Subcutaneous abdominal adipose tissue (tissue), 5 donors: Measurements from ENCODE around the gene FBXO15.

Experiments
- H3K27ac ChIP-seq: one replicate; pipeline ENCODE4 v1.7.0; 2013; ENCODE audit warnings: low read depth, mild to moderate bottlenecking, inconsistent platforms, low read length, moderate library complexity
- H3K27me3 ChIP-seq, 5 donors: one replicate each; pipeline ENCODE4 v1.7.0; 2013; ENCODE audit warnings: low read length in 5 of 5, inconsistent platforms in 1 of 5; ENCODE audit not compliant: control insufficient read depth in 5 of 5, insufficient read depth in 4 of 5
- H3K36me3 ChIP-seq, 5 donors: one replicate each; pipeline ENCODE4 v1.7.0; 2013; ENCODE audit warnings: low read length in 5 of 5; ENCODE audit not compliant: control insufficient read depth in 5 of 5, insufficient read depth in 5 of 5
- H3K4me1 ChIP-seq, 5 donors: one replicate each; pipeline ENCODE4 v1.7.0; 2013; ENCODE audit warnings: low read length in 5 of 5, mild to moderate bottlenecking in 3 of 5, moderate library complexity in 1 of 5; ENCODE audit not compliant: control insufficient read depth in 5 of 5, insufficient read depth in 5 of 5
- H3K4me3 ChIP-seq, 5 donors: one replicate each; pipeline ENCODE4 v1.7.0; 2013; ENCODE audit warnings: low read length in 5 of 5, low read depth in 1 of 5
- H3K9ac ChIP-seq, 5 donors: one replicate each; pipeline ENCODE4 v1.7.0; 2013; ENCODE audit warnings: low read length in 5 of 5, mild to moderate bottlenecking in 4 of 5, moderate library complexity in 3 of 5
- H3K9me3 ChIP-seq, 5 donors: one replicate each; pipeline ENCODE4 v1.7.0; 2013; ENCODE audit warnings: low read length in 5 of 5; ENCODE audit not compliant: control insufficient read depth in 5 of 5
- donor health status: healthy.
- donor health status: healthy.
- donor health status: healthy.
- donor health status: healthy.
- donor health status: healthy.

Gene FBXO15

GRCh38 chr18:74092922-74093321 lies 54.7 kb downstream of the FBXO15 start:
- Histone ChIP-seq H3K9ac (no peak overlapping the region), H3K4me1 (no peaks in the 10 kb centered on the region), H3K9me3 (peaks cover 0 to 5% (median 0%) of the 10 kb centered on the region in 5 donors), H3K27me3 (no peaks in the 10 kb centered on the region), H3K36me3 (no peaks in the 10 kb centered on the region), H3K4me3 (no peak overlapping the region), H3K27ac (no peak overlapping the region)

- Histone ChIP-seq H3K9me3 (peaks cover 0 to 5% (median 0%) of the 10 kb centered on the region in 5 donors), H3K36me3 (no peaks in the 10 kb centered on the region), H3K27ac (no peak overlapping the region), H3K9ac (no peak overlapping the region), H3K4me3 (no peak overlapping the region), H3K4me1 (peaks cover 0 to 9% (median 7%) of the 10 kb centered on the region in 5 donors), H3K27me3 (no peaks in the 10 kb centered on the region)
These were observed 63.3 kb downstream of the FBXO15 start for GRCh38 chr18:74084184-74084855.

- no peak overlapping the region for H3K27ac ChIP-seq
- H3K4me3 ChIP-seq = no peak overlapping the region
- peaks cover 0 to 5% (median 0%) of the 10 kb centered on the region in 5 donors for H3K9me3 ChIP-seq
- peaks cover 0 to 9% (median 7%) of the 10 kb centered on the region in 5 donors for H3K4me1 ChIP-seq
- H3K27me3 ChIP-seq = peaks cover 0 to under 1% (median 0%) of the 10 kb centered on the region in 5 donors
- no peaks in the 10 kb centered on the region for H3K36me3 ChIP-seq
- no peak overlapping the region for H3K9ac ChIP-seq
These were observed 64.1 kb downstream of the FBXO15 start for GRCh38 chr18:74083557-74083952.

GRCh38 chr18:74082742-74083556 lies 64.7 kb downstream of the FBXO15 start:
- no peak overlapping the region for H3K27ac ChIP-seq
- H3K27me3 ChIP-seq = peaks cover 0 to 2% (median 0%) of the 10 kb centered on the region in 5 donors
- no peaks in the 10 kb centered on the region for H3K36me3 ChIP-seq
- H3K9me3 ChIP-seq = no peaks in the 10 kb centered on the region
- no peak overlapping the region for H3K9ac ChIP-seq
- H3K4me1 ChIP-seq = peaks cover 0 to 9% (median 7%) of the 10 kb centered on the region in 5 donors
- peak overlapping the region in 1 of 5 donors; percentile 16 for H3K4me3 ChIP-seq

- Histone ChIP-seq H3K27me3 (peaks cover 0 to 3% (median 0%) of the 10 kb centered on the region in 5 donors), H3K9me3 (no peaks in the 10 kb centered on the region), H3K9ac (no peak overlapping the region), H3K4me1 (peaks cover 0 to 9% (median 7%) of the 10 kb centered on the region in 5 donors), H3K4me3 (peak overlapping the region in 1 of 5 donors; percentile 16), H3K36me3 (no peaks in the 10 kb centered on the region), H3K27ac (no peak overlapping the region)
These were observed 65.5 kb downstream of the FBXO15 start for GRCh38 chr18:74081966-74082741.

- H3K27ac ChIP-seq = no peak overlapping the region
- no peak overlapping the region for H3K4me3 ChIP-seq
- peaks cover 0 to 9% (median 6%) of the 10 kb centered on the region in 5 donors for H3K4me1 ChIP-seq
- no peaks in the 10 kb centered on the region for H3K36me3 ChIP-seq
- no peaks in the 10 kb centered on the region for H3K9me3 ChIP-seq
- no peak overlapping the region for H3K9ac ChIP-seq
- H3K27me3 ChIP-seq = peaks cover 0 to 3% (median 0%) of the 10 kb centered on the region in 5 donors
These were observed 69.4 kb downstream of the FBXO15 start for GRCh38 chr18:74078257-74078656.

- no peaks in the 10 kb centered on the region for H3K36me3 ChIP-seq
These were observed 72.7 kb downstream of the FBXO15 start for GRCh38 chr18:74074668-74075564.

GRCh38 chr18:74073957-74074667 lies 73.5 kb downstream of the FBXO15 start:
- peaks cover 0 to 10% (median 3%) of the 10 kb centered on the region in 5 donors for H3K4me1 ChIP-seq
- H3K36me3 ChIP-seq = no peaks in the 10 kb centered on the region
- H3K9ac ChIP-seq = no peak overlapping the region
- no peaks in the 10 kb centered on the region for H3K9me3 ChIP-seq
- H3K27me3 ChIP-seq = peaks cover 0 to 3% (median 0%) of the 10 kb centered on the region in 5 donors
- H3K4me3 ChIP-seq = no peak overlapping the region
- no peak overlapping the region for H3K27ac ChIP-seq

More at GRCh38 chr18:74074668-74075564, 72.7 kb downstream of the FBXO15 start:
- peaks cover 0 to 3% (median 0%) of the 10 kb centered on the region in 5 donors for H3K4me1 ChIP-seq
- H3K27ac ChIP-seq = no peak overlapping the region
- H3K9me3 ChIP-seq = no peaks in the 10 kb centered on the region
- peaks cover 0 to 3% (median 0%) of the 10 kb centered on the region in 5 donors for H3K27me3 ChIP-seq
- no peak overlapping the region for H3K4me3 ChIP-seq
- no peak overlapping the region for H3K9ac ChIP-seq
